Muscle of arm (tissue), 12 donors: ENCODE results near the gene GRIA1. TPM values are rescaled to one million over a fixed set of nuclear protein-coding genes. Genes with fewer than 3 reads are reported as not detected.

Experiments used
- DNase-seq: peaks from one replicate; pipeline ENCODE4 v3.0.0-alpha.2; 2013
- polyA plus RNA-seq, 12 donors: library from polyadenylated mRNA; unstranded; fragments of 120-200 nt; gene quantifications; one replicate each; pipeline ENCODE4 v1.2.1, GENCODE V29; 2013; ENCODE audit not compliant: insufficient read length in 12 of 12

Gene GRIA1
- polyA plus RNA-seq, 12 donors = 0.65 to 3.6 (median 1.1) TPM; not detected in 2

DNA sequence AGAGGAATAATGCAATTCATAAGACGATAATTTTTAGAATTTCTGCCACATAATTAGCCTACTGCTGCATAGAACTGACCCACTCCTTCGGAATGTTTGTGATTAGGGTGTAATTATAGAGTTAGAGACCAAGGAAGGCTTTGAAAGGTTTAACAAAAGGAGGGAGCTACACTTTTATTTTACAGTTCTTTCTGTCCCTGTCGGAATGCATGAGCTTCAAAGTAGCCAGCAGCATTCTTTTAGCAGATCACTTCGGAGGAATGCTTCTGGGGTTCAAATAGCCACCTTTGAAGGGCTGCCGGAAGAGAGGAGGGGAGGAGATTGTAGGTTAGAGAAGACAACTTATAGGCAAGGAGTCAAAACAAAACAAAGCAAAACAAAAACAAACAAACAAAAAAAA lies 168.1 kb downstream of the GRIA1 start:
- no peak for DNase-seq

DNA sequence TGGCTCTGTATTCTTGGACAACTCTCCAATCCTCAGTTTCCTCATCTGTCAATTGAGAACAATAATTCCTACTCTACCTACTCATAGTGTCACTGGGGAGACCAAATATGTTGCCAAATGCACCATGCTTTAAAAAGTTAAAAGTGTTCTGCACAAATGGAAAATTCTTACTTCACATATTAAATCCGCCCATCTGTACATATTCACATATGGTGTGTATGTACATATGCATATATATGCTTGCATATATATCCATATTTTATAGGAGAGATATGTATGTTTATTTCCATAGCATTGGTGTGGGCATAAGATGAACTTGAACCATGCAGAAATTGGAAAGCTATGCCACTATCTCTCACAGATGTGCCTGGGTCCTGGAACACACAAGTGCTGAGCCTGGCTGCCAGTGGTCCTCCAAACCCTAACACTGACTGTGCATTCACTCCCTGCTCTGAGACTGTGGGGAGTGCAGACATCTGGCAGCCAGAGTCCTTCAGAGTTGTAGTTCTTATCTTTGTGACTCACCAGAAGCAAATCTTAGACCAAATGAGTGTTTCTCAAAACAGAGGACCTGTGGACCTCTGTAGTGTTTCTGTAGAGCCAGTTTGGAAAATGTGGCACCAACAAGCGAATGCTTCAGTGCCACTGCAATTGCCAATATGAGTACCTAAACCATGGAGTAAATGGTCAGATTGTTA lies 168.7 kb downstream of the GRIA1 start:
- DNase-seq = no peak

DNA sequence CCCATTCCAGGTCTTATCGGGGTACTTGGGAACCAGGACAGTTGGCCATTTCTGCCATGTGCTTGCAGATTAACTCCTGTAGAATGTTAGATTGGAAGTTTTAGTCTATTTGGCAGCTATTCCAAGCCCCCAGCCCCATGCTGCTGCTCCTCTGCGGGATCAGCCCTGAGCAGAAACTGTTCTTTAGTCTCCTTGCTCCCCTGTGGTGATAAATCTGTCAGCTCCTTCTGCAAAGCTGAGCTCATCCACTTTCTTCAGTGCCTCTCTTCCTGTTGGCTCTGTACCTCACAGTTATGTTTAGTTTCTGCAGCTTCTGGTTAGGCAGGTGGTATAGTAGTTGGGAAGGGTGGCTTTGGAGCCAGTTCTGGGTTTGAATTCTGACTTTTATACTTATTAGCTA lies 170.4 kb downstream of the GRIA1 start:
- DNase-seq = no peak

DNA sequence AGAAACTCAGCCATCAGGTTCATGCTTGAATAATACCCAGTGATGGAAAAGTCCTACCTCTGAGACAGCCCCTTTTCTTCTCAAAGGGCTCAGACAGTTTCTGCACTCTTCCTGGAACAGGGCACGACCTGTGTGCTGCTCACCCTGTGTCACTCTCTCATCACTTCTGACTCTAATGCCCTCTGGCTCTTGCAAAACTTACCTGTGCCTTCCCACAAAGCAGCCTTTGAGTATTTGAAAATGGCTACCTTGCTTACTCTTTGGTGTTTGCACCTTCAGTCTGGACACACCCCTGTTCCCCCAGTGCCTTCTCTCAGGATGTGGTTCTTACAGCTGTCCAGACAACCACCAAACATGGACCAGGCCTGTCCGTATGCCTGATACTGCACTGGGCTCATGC lies 171.4 kb downstream of the GRIA1 start:
- no peak for DNase-seq

DNA sequence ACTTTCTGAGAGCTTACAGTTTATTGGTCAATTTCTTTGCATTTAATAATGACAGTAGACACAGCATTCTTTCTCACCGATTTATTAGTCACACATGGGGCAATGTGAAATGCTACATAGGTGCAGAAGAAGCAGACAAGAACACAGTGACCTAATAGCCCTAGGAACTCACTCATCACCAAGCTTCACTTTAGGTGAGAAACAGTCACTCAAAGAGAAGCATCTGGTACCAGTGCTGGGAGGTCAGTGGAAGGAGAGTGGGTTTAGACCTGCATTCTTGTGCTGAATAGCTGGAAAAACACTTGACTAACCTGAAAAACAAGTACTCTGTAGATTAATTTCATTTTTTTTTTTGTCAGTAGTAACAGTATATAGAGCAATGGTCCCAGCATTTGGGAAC lies 179.6 kb downstream of the GRIA1 start:
- no peak for DNase-seq

DNA sequence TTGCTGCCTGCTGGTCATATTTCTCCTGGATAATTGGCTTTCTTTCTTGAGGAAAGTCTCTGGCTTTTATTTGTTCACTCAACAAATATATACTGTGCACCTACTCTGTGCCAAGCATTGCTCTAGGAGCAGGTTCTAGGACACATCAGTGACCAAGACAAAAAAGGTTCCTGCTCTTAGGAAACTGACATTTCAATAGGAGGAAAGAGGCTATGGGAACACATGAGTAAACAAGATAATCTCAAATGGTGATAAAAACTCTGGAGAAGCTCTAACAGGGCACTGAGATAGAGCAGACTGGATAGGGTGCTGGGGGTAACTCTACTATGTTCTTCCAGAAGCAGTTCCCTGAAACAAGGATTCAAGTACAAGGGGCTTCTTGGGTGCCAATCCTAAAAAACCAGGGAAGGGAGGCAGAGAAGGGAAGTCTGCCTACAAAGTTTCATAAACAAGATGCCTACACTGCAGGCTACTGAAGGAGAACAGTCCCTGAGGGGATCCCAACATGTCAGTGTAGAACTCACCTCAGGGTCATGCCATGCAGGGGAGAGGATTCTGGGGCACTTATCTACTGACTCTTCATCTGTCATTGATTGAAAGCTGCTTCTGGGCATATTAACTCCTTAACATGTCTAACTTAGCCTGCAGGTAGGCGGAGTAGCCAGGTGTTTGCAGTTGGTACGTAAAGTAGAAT lies 181.3 kb downstream of the GRIA1 start:
- DNase-seq = no peak

DNA sequence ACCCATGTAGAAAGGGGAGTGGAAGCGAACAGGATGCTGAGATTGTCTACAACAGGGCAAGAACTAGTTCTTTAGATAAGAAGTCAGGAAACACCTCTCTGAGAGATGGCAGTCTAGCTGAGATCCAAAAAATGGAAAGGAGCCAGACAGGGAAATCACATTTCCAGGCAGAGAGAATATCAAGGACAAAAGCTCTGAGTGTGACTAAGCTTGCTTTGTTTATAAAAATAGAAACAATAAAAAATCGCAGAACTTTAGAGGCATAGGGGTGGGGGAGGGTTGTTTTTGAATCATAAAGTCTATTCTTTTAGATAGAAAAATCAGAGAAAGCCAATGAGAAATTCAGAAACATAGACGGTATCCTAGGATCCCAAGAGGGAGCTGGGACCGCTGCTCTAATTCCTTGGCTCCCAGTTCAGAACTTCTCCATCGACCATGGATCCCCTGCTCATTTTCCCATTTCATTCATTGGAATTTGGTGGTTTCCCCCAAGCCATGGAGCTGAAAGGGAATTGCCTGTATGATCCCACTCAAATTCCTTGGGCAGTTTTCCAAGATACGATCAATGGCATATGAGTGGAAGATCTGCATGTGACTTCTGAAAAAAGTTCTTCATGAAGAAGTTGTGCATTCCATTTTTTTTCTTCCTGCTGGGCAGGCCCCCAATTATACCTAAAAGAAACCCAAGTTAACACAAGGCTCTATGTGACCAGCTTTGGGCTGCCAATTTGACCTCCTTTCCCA lies 182.0 kb downstream of the GRIA1 start:
- DNase-seq = no peak

DNA sequence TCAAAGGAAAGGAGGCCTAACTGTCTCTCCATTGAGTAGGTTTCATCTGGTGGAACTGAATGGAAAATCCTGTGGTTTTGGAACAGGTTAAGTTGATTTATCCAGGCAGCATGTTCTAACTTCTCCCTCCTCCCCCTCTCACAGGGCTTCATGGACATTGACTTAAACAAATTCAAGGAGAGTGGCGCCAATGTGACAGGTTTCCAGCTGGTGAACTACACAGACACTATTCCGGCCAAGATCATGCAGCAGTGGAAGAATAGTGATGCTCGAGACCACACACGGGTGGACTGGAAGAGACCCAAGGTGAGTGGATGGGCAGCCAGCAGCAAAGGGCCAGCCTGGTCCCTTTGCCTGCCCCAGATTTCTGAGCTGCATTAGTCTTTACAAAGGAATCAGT lies 183.9 kb downstream of the GRIA1 start:
- no peak for DNase-seq

DNA sequence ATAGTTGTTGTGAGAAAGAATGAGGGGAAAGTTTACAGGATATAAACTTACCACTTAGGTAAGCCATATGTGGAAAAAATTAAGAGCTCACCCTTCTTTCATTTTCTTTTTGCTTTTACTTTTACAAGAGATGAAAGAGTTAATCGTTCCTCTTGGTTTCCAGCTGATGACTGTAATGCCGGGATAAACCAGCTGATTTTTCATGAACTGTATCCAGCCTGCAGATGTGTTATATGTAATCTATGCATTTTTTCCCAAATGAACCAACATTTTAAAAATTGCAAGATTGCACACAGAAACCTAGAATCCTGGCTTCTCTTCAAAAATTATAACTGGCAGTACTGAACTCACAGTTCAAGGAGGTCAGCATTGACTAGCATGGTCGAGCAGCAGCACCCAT lies 185.9 kb downstream of the GRIA1 start:
- DNase-seq = peak; percentile 21

DNA sequence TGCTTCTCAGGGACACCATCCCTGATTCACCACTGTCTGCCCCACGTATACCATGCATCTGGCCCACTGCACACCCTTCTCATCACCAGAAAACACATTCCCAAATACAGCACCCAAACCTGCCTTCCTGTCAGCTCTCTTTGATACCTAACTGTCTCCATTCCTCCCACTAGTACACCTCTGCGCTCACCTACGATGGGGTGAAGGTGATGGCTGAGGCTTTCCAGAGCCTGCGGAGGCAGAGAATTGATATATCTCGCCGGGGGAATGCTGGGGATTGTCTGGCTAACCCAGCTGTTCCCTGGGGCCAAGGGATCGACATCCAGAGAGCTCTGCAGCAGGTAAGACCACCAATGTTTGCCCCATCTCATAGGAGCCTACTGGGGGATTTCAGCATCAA lies 186.4 kb downstream of the GRIA1 start:
- DNase-seq = no peak

DNA sequence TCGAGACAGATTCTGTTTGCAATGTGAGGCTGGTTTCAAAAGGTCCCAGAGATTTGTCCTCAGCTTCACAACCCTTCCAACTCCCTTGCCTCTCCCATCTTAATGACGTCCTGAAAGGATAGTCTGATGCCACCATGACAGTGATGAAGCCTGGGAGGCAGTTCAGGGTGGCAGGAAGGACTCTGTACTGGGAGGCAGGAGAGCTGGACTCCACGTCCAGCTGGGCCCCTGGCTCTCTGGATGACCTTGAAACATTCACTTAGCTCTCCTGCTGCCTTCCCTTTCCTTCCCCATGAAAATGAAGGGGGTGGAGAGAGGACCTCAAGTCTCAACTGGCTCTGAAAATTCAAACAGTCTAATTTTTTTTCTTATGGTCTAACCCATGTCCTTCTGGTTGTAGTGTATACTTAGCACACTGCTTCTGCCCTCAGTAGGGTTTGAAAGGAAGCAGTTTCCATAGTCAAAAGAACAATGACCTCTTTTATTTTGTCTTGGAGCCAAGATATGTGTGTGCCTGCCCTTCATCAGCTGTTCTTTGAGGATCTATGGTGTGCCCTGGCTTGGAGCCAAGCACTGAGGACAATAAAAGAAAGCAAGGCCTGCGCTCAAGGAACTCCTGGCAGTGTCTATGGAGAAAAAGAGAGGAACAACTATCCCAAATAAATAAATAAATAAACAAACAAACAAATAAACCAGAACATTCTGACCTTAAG lies 188.3 kb downstream of the GRIA1 start:
- DNase-seq = no peak

DNA sequence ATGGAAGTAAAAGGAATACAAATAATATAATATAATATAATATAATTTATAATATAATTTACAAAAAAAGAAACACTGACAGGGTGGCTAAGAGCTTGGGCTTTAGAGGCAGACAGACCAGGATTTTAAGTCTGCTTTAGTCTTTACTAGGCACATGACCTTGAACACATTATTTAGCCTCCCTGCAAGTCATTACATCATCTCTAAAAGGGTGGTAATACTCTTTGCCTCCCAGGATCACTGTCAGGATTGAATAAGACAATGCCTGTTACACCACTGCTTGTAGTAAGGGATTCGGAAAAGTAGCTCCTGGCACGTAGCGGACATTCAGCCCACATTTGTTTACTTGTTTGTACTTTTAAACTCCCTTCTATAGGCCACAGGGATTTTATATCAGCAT lies 199.8 kb downstream of the GRIA1 start:
- DNase-seq = no peak

DNA sequence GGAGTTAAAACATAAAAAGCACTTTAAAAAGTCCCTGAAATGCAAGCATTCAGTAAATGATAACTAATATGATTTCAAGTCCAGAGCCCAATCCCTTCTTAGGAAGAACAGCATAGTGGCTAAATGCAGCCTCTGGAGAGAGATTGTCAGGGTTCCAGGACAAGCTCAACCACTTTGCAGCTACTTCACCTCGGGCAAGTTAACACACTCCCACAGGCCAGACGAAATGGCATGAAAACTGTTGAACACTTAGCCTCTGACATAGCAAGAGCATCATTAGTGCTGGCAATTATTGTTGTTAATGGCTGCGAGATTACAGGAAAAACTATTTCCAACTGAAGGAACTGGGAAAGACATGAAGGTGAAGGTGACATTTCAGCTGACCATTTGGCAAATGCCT lies 205.8 kb downstream of the GRIA1 start:
- DNase-seq = no peak

DNA sequence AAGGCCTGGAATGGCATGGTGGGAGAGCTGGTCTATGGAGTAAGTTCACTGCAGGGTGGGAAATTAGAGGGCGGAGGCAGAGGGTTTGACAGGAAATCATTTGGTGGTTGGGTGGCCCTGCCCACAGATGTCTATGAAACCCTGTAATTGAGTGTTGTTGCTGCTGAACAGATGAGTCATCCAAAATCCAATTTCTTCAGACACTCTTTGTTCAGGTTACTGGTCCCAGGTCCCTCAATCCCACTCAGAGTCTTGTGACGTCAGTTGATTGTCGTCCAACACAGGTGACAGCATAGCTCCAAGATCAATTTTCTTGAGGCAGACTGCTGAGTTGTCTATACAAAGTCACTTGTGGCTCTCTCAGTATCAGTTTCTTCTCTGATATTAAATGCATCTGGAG lies 208.6 kb downstream of the GRIA1 start:
- DNase-seq = no peak

DNA sequence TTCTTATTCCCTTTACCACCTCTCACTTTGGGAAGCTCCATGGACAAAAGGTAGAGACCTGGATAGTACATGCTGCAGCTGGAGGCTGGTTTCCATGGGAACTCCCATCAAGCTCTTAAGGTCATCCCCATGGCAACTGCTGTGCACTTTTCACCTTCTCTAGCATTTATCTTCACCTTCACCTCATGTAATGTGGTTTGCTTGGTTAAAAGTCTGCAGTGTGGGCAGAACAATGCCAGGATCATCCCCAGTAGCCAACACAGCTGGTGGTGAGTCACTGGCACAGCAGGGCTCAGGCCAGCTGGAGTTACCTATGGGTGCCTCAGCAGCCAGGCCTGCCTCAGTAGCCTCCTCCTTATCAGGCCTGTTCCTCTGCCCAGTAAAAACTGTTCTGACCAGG lies 210.5 kb downstream of the GRIA1 start:
- DNase-seq = no peak

DNA sequence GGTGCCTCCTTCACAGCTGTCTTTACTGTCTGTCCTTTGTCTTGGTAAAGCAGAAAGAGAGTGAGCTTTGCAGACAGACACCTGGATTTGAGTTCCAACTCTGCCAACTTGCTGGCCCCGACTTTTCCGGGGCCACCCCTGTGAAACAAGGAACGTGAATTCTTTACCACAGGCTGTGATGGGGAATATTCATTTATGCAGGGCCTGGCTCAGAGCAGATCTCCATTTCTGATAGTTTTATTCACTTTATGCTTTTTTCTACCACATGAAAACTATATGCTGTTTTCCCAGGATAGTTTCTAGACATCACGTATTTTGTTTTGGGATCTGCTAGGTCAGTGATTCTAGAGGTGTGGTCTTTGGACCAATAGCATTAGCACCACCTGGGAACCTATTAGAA lies 211.8 kb downstream of the GRIA1 start:
- no peak for DNase-seq

DNA sequence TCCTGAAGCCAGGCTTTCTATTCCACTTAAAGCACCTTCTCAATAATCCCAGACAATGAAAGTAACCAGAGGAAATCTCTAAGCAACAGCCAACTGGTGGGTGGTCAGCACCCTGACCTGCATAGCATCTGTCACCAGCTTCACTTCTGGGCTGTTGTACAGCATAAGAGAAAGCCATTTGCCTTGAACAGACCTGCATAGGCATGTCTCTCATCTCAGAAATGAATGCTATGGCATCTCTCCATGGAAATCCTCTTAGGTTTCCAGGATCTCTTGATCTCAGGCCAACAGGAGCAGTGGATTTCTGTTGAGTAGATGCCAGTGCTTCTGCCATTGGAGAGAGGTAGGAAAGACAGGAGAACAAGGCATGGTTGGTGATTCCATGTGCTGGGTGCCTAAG lies 213.6 kb downstream of the GRIA1 start:
- no peak for DNase-seq

DNA sequence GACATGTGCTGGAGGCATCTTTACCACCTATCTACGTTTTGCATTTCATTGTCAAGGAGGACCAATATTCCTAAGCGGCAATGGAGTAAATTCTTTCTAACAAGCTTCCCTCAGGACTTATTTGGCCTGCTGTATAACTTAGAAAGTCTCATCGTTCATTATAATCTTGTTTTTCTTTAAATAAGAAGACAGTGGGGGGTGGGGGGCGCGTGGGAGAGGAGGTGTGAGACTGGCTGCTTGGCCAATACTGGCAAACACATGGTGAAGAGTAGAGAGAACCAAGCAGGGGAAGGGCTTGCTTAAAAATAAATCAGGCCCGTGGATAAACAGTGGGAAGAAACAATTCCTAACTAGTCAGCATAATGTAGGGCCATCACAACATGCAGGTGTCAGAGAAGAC lies 217.2 kb downstream of the GRIA1 start:
- no peak for DNase-seq

DNA sequence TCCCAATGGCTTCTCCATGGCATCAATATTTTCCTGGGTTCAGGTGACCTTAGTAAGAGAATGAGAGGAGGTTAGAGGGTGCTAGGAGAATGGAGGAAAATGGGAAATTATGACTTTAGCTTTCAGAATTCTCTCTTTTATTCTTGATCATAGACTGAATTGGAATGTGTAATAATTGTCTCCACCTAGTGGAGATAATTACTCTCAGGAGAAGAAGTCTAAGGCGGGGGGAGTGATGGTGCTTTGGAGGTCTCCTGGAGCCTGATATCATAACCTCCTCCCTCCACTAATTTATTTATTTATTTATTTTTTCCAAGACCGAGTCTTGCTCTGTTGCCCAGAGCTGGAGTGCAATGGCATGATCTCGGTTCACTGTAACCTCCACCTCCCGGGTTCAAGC lies 221.3 kb downstream of the GRIA1 start:
- DNase-seq = no peak

DNA sequence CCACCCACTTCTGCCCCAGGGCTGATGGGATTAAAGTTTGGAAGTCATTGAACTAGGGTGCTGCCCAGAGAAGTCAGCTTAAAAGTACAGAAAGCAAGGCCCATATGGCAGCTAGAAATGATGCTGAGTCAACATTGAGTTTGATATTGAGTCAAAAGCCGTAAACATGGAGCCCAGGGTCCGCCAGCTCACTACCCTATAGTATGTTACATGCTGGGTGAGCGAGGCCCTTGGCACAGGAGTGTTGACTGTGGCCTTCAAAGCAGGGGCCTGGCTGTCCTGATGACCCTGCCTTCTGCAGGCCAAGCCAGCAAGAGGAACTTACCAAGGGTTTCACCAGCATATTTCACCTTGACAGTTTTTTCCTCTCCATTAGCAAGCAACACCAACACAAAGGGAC lies 222.5 kb downstream of the GRIA1 start:
- DNase-seq = no peak

DNA sequence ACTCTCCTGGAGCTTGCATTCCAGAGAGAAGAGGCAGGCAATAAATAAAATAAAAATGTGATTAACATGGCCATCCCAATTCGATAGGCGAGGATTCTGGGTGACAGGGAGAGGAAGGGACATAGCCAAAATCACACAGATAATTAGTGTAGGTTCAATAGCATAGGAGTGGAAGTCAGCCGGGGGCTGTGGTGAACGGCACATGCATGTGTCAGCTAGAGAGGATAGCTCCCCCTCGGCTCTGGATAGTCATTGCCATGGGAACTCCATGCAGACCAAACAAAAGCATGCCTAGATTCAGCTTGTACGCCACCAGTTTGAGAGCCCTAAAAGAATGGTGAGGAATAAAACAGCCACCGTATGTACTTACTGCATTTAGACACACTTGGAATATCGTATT lies 223.5 kb downstream of the GRIA1 start:
- DNase-seq = no peak

DNA sequence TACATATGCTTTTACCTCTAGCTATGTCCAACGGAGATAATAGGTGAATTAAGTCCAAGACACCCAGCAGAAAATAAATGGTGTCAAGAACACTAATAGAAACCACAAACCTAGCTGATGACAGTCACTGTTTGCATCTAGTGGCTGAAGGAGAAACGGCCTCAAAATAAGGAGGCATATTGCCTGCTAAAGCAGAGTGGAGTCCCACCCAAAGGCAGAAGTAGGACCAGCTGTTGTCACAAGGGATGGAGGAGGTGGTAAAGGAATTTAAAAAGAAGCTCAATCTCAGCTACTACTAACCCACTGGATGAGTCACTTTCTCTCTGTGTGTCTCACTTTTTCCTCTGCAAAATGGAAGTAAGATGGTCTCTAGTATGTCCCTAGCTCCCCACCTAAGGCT lies 224.3 kb downstream of the GRIA1 start:
- no peak for DNase-seq

DNA sequence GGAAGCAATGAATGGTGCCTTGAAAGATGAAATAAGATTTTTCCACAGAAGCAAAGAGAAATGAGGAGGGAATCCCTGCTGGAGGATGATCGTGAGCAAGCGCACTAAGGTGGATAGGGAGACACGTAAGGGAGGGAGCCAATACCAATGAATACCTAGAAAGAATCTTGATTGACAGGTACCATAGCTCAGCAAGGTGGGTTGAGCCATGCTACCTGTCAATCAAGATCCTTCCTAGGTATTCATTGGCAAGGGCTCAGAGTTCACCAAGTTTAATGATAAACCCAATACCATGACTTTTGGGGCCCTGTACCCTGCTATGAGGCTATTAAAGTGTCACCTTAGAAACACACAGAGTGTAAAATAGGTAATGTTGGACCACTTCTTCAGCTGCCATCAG lies 226.8 kb downstream of the GRIA1 start:
- no peak for DNase-seq
